Sigmoid colon (tissue), 4 donors: ENCODE data around the gene FOXN1.

Source experiments
- EP300 ChIP-seq, 4 donors: sonication (generic); formaldehyde crosslinking; IDR thresholded peaks; one replicate each; pipeline ENCODE4 v1.6.1; 2017; ENCODE audit warnings: antibody characterized with exemption in 4 of 4
- POLR2A ChIP-seq, 2 donors: fragments of 450-650 bp; IDR thresholded peaks; one replicate each; pipeline ENCODE4 v1.6.1; 2016; ENCODE audit warnings: antibody characterized with exemption in 2 of 2, mild to moderate bottlenecking in 2 of 2, moderate library complexity in 2 of 2
- POLR2AphosphoS5 ChIP-seq, 4 donors: sonication (generic); formaldehyde crosslinking; IDR thresholded peaks; one replicate each; pipeline ENCODE4 v1.6.1; 2017; ENCODE audit warnings: antibody characterized with exemption in 4 of 4
- TF ChIP-seq, protein P1 (sequence below), 4 experiments: fragments of 450-650 bp in 3 of 4; fragments of 200-600 bp in 1 of 4; IDR thresholded peaks; one replicate each; pipeline ENCODE4 v1.5.1; 2016 to 2019; ENCODE audit warnings: antibody characterized with exemption in 4 of 4, mild to moderate bottlenecking in 3 of 4, moderate library complexity in 2 of 4

- TF ChIP-seq EP300 (IDR thresholded peaks at IDR 0.05) (no peak), POLR2A (IDR thresholded peaks at IDR 0.05) (no peak), POLR2AphosphoS5 (IDR thresholded peaks at IDR 0.05) (no peak)
- TF ChIP-seq, protein P1, sequence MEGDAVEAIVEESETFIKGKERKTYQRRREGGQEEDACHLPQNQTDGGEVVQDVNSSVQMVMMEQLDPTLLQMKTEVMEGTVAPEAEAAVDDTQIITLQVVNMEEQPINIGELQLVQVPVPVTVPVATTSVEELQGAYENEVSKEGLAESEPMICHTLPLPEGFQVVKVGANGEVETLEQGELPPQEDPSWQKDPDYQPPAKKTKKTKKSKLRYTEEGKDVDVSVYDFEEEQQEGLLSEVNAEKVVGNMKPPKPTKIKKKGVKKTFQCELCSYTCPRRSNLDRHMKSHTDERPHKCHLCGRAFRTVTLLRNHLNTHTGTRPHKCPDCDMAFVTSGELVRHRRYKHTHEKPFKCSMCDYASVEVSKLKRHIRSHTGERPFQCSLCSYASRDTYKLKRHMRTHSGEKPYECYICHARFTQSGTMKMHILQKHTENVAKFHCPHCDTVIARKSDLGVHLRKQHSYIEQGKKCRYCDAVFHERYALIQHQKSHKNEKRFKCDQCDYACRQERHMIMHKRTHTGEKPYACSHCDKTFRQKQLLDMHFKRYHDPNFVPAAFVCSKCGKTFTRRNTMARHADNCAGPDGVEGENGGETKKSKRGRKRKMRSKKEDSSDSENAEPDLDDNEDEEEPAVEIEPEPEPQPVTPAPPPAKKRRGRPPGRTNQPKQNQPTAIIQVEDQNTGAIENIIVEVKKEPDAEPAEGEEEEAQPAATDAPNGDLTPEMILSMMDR (IDR thresholded peaks at IDR 0.05): no peak
Observed at GRCh38 chr17:28573040-28573380, 66.9 kb downstream of the FOXN1 start.
